CD4-positive, alpha-beta T cell treated with Interleukin-4 for 1 hour (primary cell): ENCODE measurements around the gene ACSL5.
A peak's percentile ranks its signal among the peaks of the same experiment; 100 is the strongest.
"Not testable (repeated sequence)": the region's sequence is repeated elsewhere in the genome, so short reads cannot be mapped to it uniquely, and the experiment has no call there.

Source experiments
- DNase-seq, 2 donors: peaks; one replicate each; pipeline ENCODE4 v3.0.0-alpha.2; 2020 to 2022

ACSL5 gene

GRCh38 chr10:112376396-112376790 lies 2.5 kb downstream of the ACSL5 start:
- DNase-seq = no peak

DNA sequence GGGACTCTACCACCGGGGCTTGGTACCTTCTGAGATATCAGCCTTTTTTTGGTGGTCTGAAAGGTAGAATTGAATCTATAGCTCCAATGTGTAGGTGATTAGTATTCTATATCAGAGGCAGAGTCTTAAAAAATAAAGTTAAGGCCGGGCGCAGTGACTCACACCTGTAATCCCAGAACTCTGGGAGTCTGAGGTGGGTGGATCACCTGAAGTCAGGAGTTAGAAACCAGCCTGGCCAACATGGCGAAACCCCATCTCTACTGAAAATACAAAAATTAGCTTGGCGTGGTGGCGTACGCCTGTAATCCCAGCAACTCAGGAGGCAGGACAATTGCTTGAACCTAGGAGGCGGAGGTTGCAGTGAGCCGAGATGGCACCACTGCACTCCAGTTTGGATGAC lies 3.2 kb downstream of the ACSL5 start:
- not testable (repeated sequence) for DNase-seq

- DNase-seq = no peak
Measured at GRCh38 chr10:112379635-112380296, 5.8 kb downstream of the ACSL5 start.

- no peak for DNase-seq
Measured at GRCh38 chr10:112382515-112383235, 8.8 kb downstream of the ACSL5 start.

- no peak for DNase-seq
Measured at GRCh38 chr10:112383325-112383724, 9.4 kb downstream of the ACSL5 start.

GRCh38 chr10:112384141-112384540 lies 10.2 kb downstream of the ACSL5 start:
- no peak for DNase-seq

DNA sequence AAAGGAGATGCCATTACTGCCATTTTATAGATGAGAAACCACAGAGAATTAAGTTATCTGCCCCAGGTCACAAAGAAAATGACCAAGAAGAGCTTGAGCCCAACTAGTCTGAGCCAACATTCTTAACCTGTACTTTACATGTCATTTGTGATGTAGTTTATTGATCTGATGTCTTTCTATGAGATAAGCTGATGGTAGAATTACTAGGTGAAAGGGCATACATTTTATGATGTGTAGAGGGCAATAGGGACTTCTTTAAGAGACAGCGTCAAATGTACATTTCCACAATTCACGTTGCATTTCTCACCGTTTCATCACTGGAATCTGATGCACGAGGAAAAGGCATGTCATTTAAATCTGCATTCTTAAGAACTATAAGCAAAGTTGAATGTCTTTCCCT lies 11.3 kb downstream of the ACSL5 start:
- DNase-seq = no peak

- DNase-seq = not testable (repeated sequence)
Measured at GRCh38 chr10:112388056-112388455, 14.1 kb downstream of the ACSL5 start.

- DNase-seq = no peak
Measured at GRCh38 chr10:112388548-112388947, 14.6 kb downstream of the ACSL5 start.

- peak; percentile 57 to 81 for DNase-seq
Measured at GRCh38 chr10:112389271-112389822, 15.4 kb downstream of the ACSL5 start.

DNA sequence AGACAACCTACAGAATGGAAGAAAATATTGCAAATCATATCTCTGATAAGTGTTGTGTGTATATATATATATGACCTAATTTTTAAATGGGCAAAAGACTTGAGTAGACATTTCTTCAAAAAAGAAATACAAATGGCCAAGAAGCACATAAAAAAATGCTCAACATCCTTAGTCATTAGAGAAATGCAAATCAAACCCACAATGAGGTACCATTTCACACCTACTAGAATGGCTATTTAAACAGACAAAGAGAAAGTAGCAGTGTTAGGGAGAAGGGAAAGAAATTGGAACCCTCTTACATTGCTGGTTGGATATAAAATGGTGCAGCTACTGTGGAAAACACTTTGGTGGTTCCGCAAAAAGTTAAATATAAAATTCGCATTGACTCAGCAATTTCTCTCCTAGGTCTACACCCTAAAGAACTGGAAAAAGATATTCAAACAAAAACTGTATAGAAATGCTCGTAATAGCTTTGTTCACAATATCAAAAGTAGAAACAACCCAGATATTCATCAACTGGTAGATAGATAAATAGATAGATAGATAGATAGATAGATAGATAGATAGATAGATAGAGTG lies 16.3 kb downstream of the ACSL5 start:
- no peak for DNase-seq

- no peak for DNase-seq
Measured at GRCh38 chr10:112393341-112393740, 19.4 kb downstream of the ACSL5 start.

- DNase-seq = no peak
Measured at GRCh38 chr10:112393827-112394226, 19.9 kb downstream of the ACSL5 start.

GRCh38 chr10:112394475-112394875 lies 20.6 kb downstream of the ACSL5 start:
- no peak for DNase-seq

DNA sequence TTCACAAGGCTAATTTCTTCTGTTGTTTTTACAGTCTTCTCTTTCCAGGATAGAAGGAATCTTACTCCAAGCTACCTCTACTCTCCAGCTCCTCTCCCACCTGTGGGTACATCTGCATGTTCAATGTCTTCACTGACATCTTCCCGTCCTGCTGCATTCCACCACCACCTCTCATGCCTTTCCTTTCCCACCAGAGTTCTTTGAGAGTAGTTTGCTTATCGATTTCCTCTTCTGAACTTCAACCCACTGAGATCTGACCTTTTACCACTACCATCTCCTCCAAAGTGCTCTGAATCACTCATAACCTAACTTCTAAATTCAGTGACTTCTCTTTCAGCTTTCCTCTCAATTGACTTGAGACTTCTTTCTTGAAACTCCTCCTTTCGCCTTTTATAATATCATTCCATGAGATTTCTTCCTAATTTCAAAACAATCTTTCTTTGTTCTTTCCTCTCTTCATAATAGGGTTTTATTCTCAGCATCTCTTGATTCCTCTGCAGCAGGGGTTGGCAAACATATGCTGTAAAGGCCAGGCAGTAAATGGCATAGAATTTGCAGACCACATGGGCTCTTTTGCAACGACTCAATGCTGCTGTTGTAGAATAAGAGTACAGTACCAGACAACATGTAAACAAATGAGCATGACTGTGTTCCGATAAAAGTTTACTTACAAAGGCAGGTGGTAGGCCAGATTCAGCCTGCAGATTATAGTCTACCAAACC lies 22.1 kb downstream of the ACSL5 start:
- no peak for DNase-seq

GRCh38 chr10:112397592-112397991 lies 23.7 kb downstream of the ACSL5 start:
- DNase-seq = no peak

GRCh38 chr10:112402917-112403316 lies 29.0 kb downstream of the ACSL5 start:
- no peak for DNase-seq

DNA sequence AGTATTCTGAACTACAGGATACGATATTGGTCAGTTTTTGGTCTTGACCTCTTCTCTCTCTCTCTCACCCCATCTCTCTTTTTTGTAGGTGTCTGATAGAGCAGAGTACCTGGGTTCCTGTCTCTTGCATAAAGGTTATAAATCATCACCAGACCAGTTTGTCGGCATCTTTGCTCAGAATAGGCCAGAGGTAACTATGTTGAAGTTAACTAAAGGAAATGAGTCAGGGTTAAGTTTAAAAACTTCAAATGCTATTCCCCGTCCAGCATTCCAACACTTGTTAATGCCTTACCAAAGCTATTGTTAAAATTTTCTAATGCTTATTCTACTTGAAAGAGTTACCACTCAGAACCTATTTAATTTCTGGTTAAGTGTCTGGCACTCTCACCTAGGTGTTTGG lies 30.7 kb downstream of the ACSL5 start:
- DNase-seq = no peak

DNA sequence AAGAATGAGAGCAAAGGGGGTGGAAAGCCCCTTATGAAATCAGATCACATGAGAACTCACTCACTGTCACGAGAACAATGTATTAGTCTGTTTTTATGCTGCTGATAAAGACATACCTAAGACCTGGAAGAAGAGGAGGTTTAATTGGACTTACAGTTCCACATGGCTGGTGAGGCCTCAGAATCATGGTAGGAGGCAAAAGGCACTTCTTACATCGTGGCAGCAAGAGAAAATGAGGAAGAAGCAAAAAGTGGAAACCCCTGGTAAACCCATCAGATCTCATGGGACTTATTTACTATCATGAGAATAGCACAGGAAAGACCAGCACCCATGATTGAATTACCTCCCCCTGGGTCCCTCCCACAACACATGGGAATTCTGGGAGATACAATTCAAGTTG lies 32.9 kb downstream of the ACSL5 start:
- not testable (repeated sequence) for DNase-seq

DNA sequence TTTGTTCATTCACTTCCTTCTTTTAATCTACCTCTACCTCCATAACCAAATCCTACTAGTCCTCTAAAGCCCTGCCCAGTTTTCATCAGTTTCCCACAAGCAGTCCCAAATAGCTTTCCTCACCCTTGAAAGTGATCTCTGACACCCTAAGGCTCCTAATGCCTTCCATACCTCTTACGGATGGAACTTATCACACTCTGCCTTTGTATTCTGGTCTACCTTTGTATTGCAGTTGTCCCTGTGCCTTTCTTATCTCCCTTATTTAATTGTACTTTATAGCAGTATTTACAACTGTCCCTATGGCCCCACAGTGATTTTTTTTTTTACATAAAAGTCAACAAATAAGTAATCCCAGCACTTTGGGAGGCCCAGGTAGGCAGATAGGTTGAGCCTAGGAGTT lies 33.8 kb downstream of the ACSL5 start:
- DNase-seq = no peak

GRCh38 chr10:112409299-112409698 lies 35.4 kb downstream of the ACSL5 start:
- DNase-seq = no peak

DNA sequence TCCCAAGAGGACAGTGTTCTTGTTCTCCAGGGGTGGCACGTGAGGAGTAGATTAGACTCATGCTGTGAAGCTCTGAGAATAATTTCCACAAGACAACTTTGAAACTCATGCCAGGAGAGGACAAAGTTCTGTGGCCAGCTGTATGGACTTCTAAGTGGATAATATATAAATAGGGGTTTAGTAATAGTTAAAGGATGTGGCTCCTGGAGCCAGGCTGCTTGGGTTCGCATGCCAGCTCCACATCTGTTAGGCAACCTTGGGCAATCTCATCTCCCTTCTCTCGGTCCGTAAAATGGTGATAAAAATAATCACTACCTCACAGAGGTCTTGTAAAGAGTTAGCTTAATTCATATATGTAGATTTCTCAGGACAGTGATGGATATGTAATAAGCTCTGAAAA lies 35.8 kb downstream of the ACSL5 start:
- DNase-seq = no peak

GRCh38 chr10:112412696-112413095 lies 38.8 kb downstream of the ACSL5 start:
- DNase-seq = no peak
